HG03558 (cell line): Measurements from ENCODE around the gene MACF1.

ENCODE experiments used
- ATAC-seq: cut with Tn5 transposase; IDR thresholded peaks from one replicate; pipeline ENCODE4 v1.9.1; 2021; ENCODE audit warnings: moderate number of reproducible peaks; ENCODE audit not compliant: unreplicated experiment; ENCODE audit errors: extremely low read depth

MACF1 gene

GRCh38 chr1:39174390-39175081 lies 30.0 kb upstream of the MACF1 start:
- ATAC-seq: no peak

- no peak for ATAC-seq
These were observed 26.8 kb upstream of the MACF1 start for GRCh38 chr1:39177706-39178105.

- no peak for ATAC-seq
These were observed 25.7 kb upstream of the MACF1 start for GRCh38 chr1:39178541-39179431.

GRCh38 chr1:39181311-39181710 lies 23.2 kb upstream of the MACF1 start:
- no peak for ATAC-seq

- no peak for ATAC-seq
These were observed 21.7 kb upstream of the MACF1 start for GRCh38 chr1:39182804-39183203.

GRCh38 chr1:39183503-39184353 lies 20.8 kb upstream of the MACF1 start:
- no peak for ATAC-seq

GRCh38 chr1:39184354-39184818 lies 20.1 kb upstream of the MACF1 start:
- no peak for ATAC-seq

GRCh38 chr1:39187275-39188046 lies 17.0 kb upstream of the MACF1 start:
- no peak for ATAC-seq

GRCh38 chr1:39189592-39190041 lies 14.9 kb upstream of the MACF1 start:
- no peak for ATAC-seq

- ATAC-seq: no peak
These were observed 14.4 kb upstream of the MACF1 start for GRCh38 chr1:39190096-39190495.

GRCh38 chr1:39194398-39195051 lies 10.0 kb upstream of the MACF1 start:
- no peak for ATAC-seq

GRCh38 chr1:39195166-39196111 lies 9.1 kb upstream of the MACF1 start:
- no peak for ATAC-seq

- no peak for ATAC-seq
These were observed 8.0 kb upstream of the MACF1 start for GRCh38 chr1:39196244-39197215.

GRCh38 chr1:39199593-39199992 lies 4.9 kb upstream of the MACF1 start:
- ATAC-seq: no peak

- no peak for ATAC-seq
These were observed 746 bp downstream of the MACF1 start for GRCh38 chr1:39205102-39205780.

- ATAC-seq: no peak
These were observed 1.4 kb downstream of the MACF1 start for GRCh38 chr1:39205781-39206464.
